ENCODE data around the gene PCSK1.
"Not testable (repeated sequence)": the region's sequence is repeated elsewhere in the genome, so short reads cannot be mapped to it uniquely, and the experiment has no call there.

PCSK1 gene

GRCh38 chr5:96412868-96413449, 20.1 kb downstream of the PCSK1 start:
- Histone ChIP-seq H3K9ac (ENCODE audit: low read length) (no peak overlapping the region), H3K9me3 (ENCODE audit: control insufficient read depth, low read length) (no peaks in the 10 kb centered on the region), H3K36me3 (ENCODE audit: control insufficient read depth, insufficient read depth, low read length) (no peaks in the 10 kb centered on the region), H3K27me3 (ENCODE audit: control insufficient read depth, insufficient read depth, low read length) (no peaks in the 10 kb centered on the region), H3K4me3 (ENCODE audit: low read length) (no peak overlapping the region), H3K4me1 (ENCODE audit: control insufficient read depth, insufficient read depth, low read length) (no peaks in the 10 kb centered on the region)

DNA sequence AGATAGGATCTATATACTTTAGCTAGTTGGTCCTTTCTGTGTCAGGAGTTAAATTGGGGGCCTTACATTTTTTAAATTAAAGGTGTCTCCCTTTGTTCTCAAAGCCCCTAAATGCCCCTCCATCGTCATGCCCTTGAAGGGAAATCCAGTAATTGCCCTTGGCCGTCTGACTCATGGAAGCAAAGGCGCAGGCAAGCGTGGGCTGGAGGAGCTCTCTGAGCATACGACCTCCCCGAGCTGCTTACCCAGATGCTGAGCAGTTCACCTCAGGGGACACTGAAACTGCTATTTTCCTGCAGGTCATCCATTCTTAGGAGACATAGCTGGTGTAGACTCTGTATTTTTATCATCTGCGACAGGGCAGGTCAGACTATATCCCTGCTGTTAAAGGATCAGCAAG, 23.0 kb downstream of the PCSK1 start:
- no peaks in the 10 kb centered on the region for H3K9me3 ChIP-seq (ENCODE audit: control insufficient read depth, low read length)
- H3K36me3 ChIP-seq (ENCODE audit: control insufficient read depth, insufficient read depth, low read length) = no peaks in the 10 kb centered on the region
- H3K27me3 ChIP-seq (ENCODE audit: control insufficient read depth, insufficient read depth, low read length) = no peaks in the 10 kb centered on the region
- H3K9ac ChIP-seq (ENCODE audit: low read length) = no peak overlapping the region
- no peaks in the 10 kb centered on the region for H3K4me1 ChIP-seq (ENCODE audit: control insufficient read depth, insufficient read depth, low read length)
- no peak overlapping the region for H3K4me3 ChIP-seq (ENCODE audit: low read length)

DNA sequence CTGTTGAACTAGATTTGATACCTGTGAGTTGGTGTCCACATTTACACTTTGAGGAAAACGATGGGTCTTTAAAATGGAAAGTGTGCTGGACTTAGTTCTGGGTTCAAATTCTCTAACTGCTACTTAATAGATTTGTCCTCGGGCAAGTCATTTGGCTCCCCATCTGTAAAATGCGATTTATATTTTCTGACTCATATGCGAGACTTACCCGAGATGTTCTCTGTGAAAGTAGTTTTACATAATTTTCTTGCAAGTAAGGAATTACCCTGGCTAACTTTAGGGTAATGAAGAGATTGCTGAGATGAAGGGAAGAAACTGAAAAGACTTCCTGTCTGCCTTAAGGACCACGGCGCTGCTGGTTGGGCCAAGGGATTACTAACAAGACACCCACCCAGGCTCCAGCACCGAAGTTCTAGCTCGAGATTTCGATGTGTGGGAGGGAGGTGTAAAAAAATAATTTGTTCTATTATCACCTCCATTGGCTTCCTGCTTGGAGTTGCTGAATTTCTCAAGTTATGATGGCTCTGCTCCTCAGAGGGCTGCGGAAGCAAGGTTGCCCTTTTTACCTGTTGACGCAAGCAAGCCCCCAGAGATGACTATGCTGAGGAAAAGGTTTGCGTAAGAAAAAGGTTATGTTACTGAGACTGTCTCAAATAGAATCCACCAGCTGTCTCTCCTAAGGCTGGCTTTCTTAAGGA, 24.1 kb downstream of the PCSK1 start:
- Histone ChIP-seq H3K9ac (ENCODE audit: low read length) (no peak overlapping the region), H3K4me1 (ENCODE audit: control insufficient read depth, insufficient read depth, low read length) (no peaks in the 10 kb centered on the region), H3K9me3 (ENCODE audit: control insufficient read depth, low read length) (no peaks in the 10 kb centered on the region), H3K27me3 (ENCODE audit: control insufficient read depth, insufficient read depth, low read length) (no peaks in the 10 kb centered on the region), H3K4me3 (ENCODE audit: low read length) (no peak overlapping the region), H3K36me3 (ENCODE audit: control insufficient read depth, insufficient read depth, low read length) (no peaks in the 10 kb centered on the region)

DNA sequence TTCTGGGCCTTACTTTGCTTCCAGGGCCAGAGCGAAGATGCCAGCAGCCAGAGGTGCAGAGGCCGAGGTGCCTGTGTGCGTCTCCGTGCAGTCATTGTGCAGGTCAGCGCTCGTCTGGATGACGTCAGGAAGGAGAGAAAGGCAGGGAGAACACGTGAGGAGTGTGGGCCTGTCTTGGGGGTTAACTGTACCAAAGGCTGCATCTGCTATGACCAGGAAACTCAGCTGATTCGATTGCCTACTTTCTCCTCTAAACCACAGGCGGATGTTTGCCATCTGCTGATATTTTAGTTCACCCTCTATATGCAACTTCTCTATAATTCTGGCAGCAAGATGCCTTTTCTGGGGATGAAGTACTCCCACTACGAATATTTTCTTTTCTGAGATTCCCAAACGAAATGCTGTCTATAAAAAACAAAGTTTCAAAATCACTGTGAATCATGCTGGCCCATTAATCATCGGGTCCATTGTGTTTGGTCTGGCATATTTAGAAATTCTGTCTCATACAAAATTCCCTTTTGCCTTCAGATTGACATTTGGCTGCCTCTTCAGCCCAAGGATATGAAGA, 24.8 kb downstream of the PCSK1 start:
- no peaks in the 10 kb centered on the region for H3K36me3 ChIP-seq (ENCODE audit: control insufficient read depth, insufficient read depth, low read length)
- no peaks in the 10 kb centered on the region for H3K4me1 ChIP-seq (ENCODE audit: control insufficient read depth, insufficient read depth, low read length)
- no peak overlapping the region for H3K9ac ChIP-seq (ENCODE audit: low read length)
- H3K9me3 ChIP-seq (ENCODE audit: control insufficient read depth, low read length) = no peaks in the 10 kb centered on the region
- no peaks in the 10 kb centered on the region for H3K27me3 ChIP-seq (ENCODE audit: control insufficient read depth, insufficient read depth, low read length)
- no peak overlapping the region for H3K4me3 ChIP-seq (ENCODE audit: low read length)

DNA sequence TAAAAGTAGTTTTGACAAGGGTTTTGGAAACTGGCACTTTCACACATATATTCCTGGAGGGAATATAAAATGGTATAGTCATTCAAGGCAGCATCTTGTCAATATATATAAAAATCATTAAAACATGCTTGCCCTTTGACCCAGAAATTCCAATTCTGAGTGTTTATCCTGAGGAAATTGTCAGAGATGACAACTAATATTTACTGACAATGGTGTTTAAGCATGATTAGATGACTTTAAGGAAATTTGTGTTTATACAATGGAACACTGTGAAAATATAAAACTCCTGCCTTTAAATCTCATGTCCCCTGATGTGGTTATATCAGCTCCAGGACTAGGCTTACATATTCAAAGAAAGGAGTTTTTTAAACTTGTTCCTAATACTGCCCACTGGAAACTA, 25.6 kb downstream of the PCSK1 start:
- no peak overlapping the region for H3K4me3 ChIP-seq (ENCODE audit: low read length)
- H3K27me3 ChIP-seq (ENCODE audit: control insufficient read depth, insufficient read depth, low read length) = no peaks in the 10 kb centered on the region
- no peaks in the 10 kb centered on the region for H3K36me3 ChIP-seq (ENCODE audit: control insufficient read depth, insufficient read depth, low read length)
- no peaks in the 10 kb centered on the region for H3K9me3 ChIP-seq (ENCODE audit: control insufficient read depth, low read length)
- no peaks in the 10 kb centered on the region for H3K4me1 ChIP-seq (ENCODE audit: control insufficient read depth, insufficient read depth, low read length)
- no peak overlapping the region for H3K9ac ChIP-seq (ENCODE audit: low read length)

GRCh38 chr5:96404191-96404867, 28.7 kb downstream of the PCSK1 start:
- Histone ChIP-seq H3K4me1 (ENCODE audit: control insufficient read depth, insufficient read depth, low read length) (no peaks in the 10 kb centered on the region), H3K27me3 (ENCODE audit: control insufficient read depth, insufficient read depth, low read length) (no peaks in the 10 kb centered on the region), H3K9ac (ENCODE audit: low read length) (no peak overlapping the region), H3K9me3 (ENCODE audit: control insufficient read depth, low read length) (no peaks in the 10 kb centered on the region), H3K4me3 (ENCODE audit: low read length) (no peak overlapping the region), H3K36me3 (ENCODE audit: control insufficient read depth, insufficient read depth, low read length) (no peaks in the 10 kb centered on the region)

DNA sequence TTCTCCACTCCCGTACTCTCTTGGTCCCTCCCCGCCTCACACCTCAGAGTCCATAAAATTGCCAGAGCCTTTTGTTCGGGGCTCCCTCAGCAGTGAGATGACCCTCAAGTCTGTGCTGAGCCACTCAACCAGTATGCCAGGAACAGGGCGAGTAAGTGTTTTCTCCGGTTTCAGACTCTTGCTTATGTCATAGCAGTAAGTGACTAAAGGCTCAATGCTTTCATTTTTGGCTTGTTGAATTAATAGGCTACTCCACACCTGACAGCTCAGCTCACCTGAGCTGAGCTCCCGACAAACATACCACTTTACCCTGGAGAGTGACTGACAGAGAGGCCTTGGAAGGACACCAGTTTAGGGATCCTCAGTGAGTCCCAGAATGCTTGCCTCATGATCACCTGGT, 30.5 kb downstream of the PCSK1 start:
- Histone ChIP-seq H3K27me3 (ENCODE audit: control insufficient read depth, insufficient read depth, low read length) (no peaks in the 10 kb centered on the region), H3K36me3 (ENCODE audit: control insufficient read depth, insufficient read depth, low read length) (no peaks in the 10 kb centered on the region), H3K4me1 (ENCODE audit: control insufficient read depth, insufficient read depth, low read length) (no peaks in the 10 kb centered on the region), H3K9me3 (ENCODE audit: control insufficient read depth, low read length) (no peaks in the 10 kb centered on the region), H3K4me3 (ENCODE audit: low read length) (no peak overlapping the region), H3K9ac (ENCODE audit: low read length) (no peak overlapping the region)

- Histone ChIP-seq H3K9ac (ENCODE audit: low read length) (no peak overlapping the region), H3K36me3 (ENCODE audit: control insufficient read depth, insufficient read depth, low read length) (no peaks in the 10 kb centered on the region), H3K4me1 (ENCODE audit: control insufficient read depth, insufficient read depth, low read length) (no peaks in the 10 kb centered on the region), H3K27me3 (ENCODE audit: control insufficient read depth, insufficient read depth, low read length) (no peaks in the 10 kb centered on the region), H3K4me3 (ENCODE audit: low read length) (no peak overlapping the region), H3K9me3 (ENCODE audit: control insufficient read depth, low read length) (no peaks in the 10 kb centered on the region)
These were observed 36.2 kb downstream of the PCSK1 start for GRCh38 chr5:96396878-96397277.

GRCh38 chr5:96395295-96395694, 37.8 kb downstream of the PCSK1 start:
- H3K9ac ChIP-seq (ENCODE audit: low read length); H3K4me1 ChIP-seq (ENCODE audit: control insufficient read depth, insufficient read depth, low read length); H3K36me3 ChIP-seq (ENCODE audit: control insufficient read depth, insufficient read depth, low read length); H3K9me3 ChIP-seq (ENCODE audit: control insufficient read depth, low read length); H3K4me3 ChIP-seq (ENCODE audit: low read length); H3K27me3 ChIP-seq (ENCODE audit: control insufficient read depth, insufficient read depth, low read length): not testable (repeated sequence)

DNA sequence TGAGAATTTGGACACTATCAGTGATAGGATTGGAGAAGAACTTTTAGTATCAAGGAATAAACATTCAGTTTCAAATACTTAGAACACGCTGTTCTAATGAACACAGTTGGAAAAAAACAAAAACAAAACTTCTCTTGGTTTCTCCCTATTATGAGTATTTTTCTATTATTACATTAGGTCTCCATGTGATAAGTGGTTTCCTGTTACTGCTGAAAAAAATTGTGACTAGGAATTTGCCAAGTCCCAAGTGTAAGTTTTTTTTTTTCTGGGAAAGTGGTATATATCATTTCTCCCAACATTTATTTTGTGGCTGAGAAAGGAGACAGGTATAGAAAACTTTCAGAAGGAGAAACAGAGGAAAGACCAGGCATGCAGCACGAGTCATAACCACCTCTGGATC, 41.1 kb downstream of the PCSK1 start:
- Histone ChIP-seq H3K4me3 (ENCODE audit: low read length) (no peak overlapping the region), H3K27me3 (ENCODE audit: control insufficient read depth, insufficient read depth, low read length) (no peaks in the 10 kb centered on the region), H3K36me3 (ENCODE audit: control insufficient read depth, insufficient read depth, low read length) (no peaks in the 10 kb centered on the region), H3K9ac (ENCODE audit: low read length) (no peak overlapping the region), H3K9me3 (ENCODE audit: control insufficient read depth, low read length) (no peaks in the 10 kb centered on the region), H3K4me1 (ENCODE audit: control insufficient read depth, insufficient read depth, low read length) (no peaks in the 10 kb centered on the region)

- H3K4me1 ChIP-seq (ENCODE audit: control insufficient read depth, insufficient read depth, low read length) = no peaks in the 10 kb centered on the region
- no peak overlapping the region for H3K4me3 ChIP-seq (ENCODE audit: low read length)
These were observed 44.9 kb downstream of the PCSK1 start for GRCh38 chr5:96388176-96388575.

GRCh38 chr5:96387616-96388015, 45.4 kb downstream of the PCSK1 start:
- Histone ChIP-seq H3K9ac (ENCODE audit: low read length) (no peak overlapping the region), H3K27me3 (ENCODE audit: control insufficient read depth, insufficient read depth, low read length) (peaks cover 2% of the 10 kb centered on the region), H3K4me3 (ENCODE audit: low read length) (no peak overlapping the region)

More at GRCh38 chr5:96388176-96388575, 44.9 kb downstream of the PCSK1 start:
- H3K36me3 ChIP-seq (ENCODE audit: control insufficient read depth, insufficient read depth, low read length) = no peaks in the 10 kb centered on the region
- no peaks in the 10 kb centered on the region for H3K27me3 ChIP-seq (ENCODE audit: control insufficient read depth, insufficient read depth, low read length)
- H3K9me3 ChIP-seq (ENCODE audit: control insufficient read depth, low read length) = no peaks in the 10 kb centered on the region
- no peak overlapping the region for H3K9ac ChIP-seq (ENCODE audit: low read length)

More at GRCh38 chr5:96387616-96388015, 45.4 kb downstream of the PCSK1 start:
- Histone ChIP-seq H3K4me1 (ENCODE audit: control insufficient read depth, insufficient read depth, low read length) (no peaks in the 10 kb centered on the region), H3K9me3 (ENCODE audit: control insufficient read depth, low read length) (no peaks in the 10 kb centered on the region), H3K36me3 (ENCODE audit: control insufficient read depth, insufficient read depth, low read length) (no peaks in the 10 kb centered on the region)

All from mucosa of stomach (tissue), 1 donor.